GM21825 (cell line): ENCODE data around the gene GDF10.

Experiments
- ATAC-seq: cut with Tn5 transposase; IDR thresholded peaks from one replicate; pipeline ENCODE4 v1.9.1; 2021; ENCODE audit warnings: mild to moderate bottlenecking, moderate library complexity; ENCODE audit not compliant: unreplicated experiment

GDF10 gene

GRCh38 chr10:47268696-47269095 is 31.3 kb upstream of the GDF10 start:
- no peak for ATAC-seq

- no peak for ATAC-seq
Observed at GRCh38 chr10:47269294-47269693, 30.7 kb upstream of the GDF10 start.

GRCh38 chr10:47276071-47276470 is 23.9 kb upstream of the GDF10 start:
- no peak for ATAC-seq

- ATAC-seq = no peak
Observed at GRCh38 chr10:47276576-47277351, 23.2 kb upstream of the GDF10 start.

- no peak for ATAC-seq
Observed at GRCh38 chr10:47277352-47278151, 22.4 kb upstream of the GDF10 start.

DNA sequence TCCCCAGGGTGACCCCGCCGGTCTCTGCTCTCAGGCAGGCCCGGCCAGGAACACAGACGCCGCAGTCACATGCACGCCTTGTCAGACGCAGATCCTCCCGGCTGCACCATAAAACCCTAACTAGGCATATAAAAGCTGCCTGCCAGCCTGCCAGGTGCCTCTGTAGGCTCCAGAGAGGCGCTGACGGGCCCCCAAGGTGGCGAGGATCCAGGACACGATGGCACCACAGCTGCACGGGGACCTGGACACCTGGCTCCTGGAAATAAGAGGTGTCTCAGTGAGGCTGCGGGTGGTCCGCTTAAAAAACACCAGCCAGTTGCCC is 21.9 kb upstream of the GDF10 start:
- no peak for ATAC-seq

GRCh38 chr10:47278720-47279119 is 21.3 kb upstream of the GDF10 start:
- ATAC-seq = no peak

DNA sequence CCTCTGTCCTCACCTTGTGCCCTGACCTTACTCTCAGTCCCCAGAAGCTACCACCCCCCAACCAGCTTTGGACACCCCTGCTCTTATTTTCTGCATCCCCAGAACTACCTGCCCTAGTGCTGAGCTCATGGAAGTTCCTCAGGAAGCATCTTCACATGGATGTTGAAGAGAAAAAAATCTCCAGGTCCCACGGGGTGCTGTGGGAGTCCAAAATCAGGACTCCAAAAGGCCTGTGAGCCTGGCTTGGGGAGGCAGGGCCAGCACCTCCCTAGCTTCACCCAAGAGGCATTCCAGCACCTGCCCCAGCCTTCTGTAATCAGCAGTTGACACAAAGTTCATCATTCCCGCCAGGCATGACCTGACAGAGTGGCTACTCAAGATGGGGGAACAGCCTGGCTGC is 20.7 kb upstream of the GDF10 start:
- no peak for ATAC-seq

DNA sequence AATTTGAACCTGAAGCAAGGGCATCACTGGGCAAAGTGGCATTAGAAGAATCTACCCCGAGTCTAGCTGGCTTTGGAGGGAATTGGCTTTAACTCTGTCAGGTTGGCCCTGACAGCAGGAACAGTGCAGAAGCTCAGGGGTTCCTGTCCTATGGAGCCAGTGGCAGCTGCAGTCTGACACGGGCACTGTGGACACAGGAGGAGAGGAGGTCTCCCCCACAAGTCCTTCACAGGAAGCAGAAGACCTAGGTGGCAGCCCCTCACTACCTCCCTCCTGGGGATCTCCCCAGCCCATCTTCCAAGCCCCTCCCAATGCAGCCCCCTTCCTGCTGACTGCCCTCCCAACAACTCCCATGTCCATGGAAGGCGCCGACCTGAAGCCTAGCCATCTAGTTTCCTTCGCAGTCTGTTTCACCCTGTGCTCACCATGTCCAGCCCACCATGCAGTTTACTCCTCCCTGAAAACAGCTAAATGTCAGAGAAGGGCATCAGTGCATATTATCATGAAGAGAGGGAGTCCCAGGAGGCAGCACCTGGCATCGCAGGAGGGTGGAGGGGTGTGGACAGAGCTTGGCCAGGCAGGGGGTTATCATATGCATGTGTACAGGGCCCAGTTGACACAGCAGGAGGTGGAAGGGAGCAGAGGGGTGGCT is 17.9 kb upstream of the GDF10 start:
- no peak for ATAC-seq

DNA sequence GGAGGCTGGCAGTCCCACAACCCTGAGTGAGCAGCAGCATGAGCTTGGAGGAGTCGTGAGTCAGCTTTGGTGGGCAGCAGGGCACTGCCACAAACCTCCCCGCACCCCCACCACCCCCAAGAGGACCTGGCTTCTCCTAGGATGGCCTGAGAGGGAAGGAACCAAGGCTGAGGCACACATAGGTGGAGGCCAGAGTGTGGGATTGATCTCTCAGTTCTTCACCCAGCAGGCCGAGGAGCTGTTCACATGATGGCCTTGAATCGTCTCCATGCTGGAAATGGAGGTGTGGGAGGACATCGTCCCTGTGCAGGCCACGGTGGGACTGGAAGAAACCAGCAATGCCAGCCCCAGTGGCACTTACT is 17.4 kb upstream of the GDF10 start:
- ATAC-seq = no peak

- no peak for ATAC-seq
Observed at GRCh38 chr10:47283101-47283630, 16.8 kb upstream of the GDF10 start.

DNA sequence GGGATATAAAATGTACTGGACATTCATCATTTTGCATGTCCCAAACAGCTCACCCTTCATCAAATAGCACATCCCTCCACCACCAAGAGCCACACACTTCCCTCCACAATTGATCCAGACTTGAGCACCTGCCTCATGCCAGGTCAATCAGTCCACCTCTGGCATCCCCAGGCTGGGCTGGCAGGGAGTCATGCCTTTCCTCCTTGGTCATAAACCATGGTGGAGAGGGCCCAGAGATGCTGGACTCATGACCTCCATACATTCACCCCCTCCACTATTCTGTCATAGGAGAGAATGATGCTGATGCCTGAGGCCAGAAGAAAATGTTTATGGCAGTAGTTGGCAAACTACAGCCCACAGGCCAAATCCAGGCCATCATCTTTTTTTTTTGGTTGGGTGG is 16.1 kb upstream of the GDF10 start:
- no peak for ATAC-seq

DNA sequence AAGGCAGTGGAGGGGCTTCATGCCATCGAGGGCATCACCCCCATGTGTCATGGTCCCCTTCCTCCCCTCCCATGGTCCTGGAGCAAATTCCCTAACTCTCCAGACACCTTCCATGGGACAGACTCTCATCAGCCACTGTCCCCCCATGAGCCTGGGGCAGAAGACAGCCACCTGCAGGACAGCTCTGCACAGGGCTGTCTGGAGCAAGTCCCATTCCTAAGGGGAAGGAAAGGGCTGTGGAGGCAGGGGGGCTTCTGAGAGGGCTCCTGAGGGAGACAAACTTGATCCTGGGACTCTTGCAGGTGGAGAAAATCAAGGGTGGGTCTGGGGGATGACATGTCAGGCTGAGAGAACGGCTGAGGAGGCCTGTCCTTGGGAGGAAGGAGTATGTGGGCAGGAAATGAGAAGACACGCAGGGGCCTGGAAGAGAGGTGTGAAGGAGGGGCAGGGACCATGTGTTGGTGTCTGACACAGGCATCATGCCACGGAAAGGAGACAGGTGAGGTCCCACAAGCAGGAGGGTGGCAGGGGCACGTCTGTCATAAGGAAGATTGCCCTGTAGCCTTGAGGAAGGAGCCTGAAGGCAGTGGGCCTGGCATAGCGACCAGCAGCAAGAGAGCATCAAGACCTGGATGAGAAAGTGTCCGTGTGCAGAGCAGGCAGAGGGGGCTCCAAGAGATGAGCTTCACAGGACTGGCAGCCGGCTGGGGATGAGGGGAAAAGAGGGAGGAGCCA is 14.4 kb upstream of the GDF10 start:
- no peak for ATAC-seq

DNA sequence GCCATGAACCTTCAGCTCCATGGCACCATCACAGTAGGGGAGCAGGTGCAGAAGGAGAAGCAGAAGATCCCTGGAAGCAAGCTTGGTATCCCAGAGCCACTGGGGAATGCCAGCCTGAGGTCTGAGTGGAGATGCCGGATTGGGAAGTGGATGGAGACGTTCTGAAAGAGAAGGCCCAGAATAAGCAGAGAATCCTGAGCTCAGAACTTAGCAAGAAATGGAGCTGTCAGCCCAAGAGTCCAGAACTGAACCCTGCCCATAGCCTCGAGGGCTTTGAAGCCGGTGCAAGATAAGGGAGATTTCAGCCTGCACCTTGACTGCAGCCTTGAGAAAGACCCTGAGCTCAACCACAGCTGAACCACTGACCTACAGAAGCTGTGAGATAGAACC is 13.9 kb upstream of the GDF10 start:
- ATAC-seq = no peak

GRCh38 chr10:47286591-47287315 is 13.2 kb upstream of the GDF10 start:
- no peak for ATAC-seq

GRCh38 chr10:47287365-47287802 is 12.6 kb upstream of the GDF10 start:
- ATAC-seq = no peak

DNA sequence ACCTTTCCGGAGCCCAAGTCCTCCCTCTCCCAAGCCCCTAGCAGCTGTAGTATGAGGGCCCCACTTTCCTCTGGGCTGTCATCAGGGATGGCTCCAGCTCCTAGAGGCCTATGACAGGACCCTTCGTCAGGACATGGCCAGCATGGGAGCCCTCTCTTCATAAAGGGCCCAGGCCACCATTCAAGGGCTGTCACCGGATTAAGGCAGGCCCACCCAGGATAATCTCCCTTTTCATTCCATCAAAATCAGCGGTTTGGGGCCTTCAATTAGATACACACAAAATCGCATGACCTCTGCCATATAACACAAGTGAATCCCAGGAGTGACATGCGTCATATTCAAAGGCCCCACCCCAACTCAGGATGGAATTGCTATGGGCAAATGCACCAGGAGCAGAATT is 12.2 kb upstream of the GDF10 start:
- no peak for ATAC-seq

- ATAC-seq = no peak
Observed at GRCh38 chr10:47288236-47288635, 11.8 kb upstream of the GDF10 start.

- ATAC-seq = no peak
Observed at GRCh38 chr10:47288916-47289495, 11.0 kb upstream of the GDF10 start.

DNA sequence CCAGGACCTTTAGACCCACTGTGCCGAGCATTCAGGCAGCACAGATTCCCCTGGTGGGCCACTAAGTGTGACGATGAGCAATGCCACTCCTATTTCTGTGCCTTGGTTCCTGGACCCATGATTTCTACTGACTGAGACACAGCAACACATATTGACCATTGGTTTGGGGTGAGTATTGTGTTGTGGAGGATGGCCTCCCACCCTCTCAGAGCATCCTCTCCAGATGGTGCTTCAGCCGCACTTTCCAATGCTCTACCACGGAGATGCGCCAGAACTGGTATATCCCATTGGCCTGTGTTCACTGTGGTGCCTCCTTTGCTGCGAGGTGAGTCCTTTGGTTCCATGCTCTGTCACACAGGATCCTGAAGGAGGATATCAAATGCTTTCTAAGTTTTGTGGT is 10.1 kb upstream of the GDF10 start:
- no peak for ATAC-seq
